Keratinocyte (primary cell): ENCODE data around the gene SEMA3E. TPM values are rescaled to one million over a fixed set of nuclear protein-coding genes. Genes with fewer than 3 reads are reported as not detected.

ENCODE experiments used
- DNase-seq: peaks from one replicate; pipeline ENCODE4 v3.0.0-alpha.2; 2011; ENCODE audit warnings: low read depth, missing footprints, low spot score
- FAIRE-seq: peaks from 2 replicates; lab custom pipeline; 2011; peaks lifted over from hg19 to GRCh38; lab: Jason Lieb, UNC
- H2AFZ ChIP-seq: 2 replicates; pipeline ENCODE4 v1.6.0; 2012; ENCODE audit warnings: low read length, control low read depth, inconsistent platforms; ENCODE audit not compliant: control insufficient read depth
- H3K27ac ChIP-seq: 2 replicates; pipeline ENCODE4 v1.5.1; 2011; ENCODE audit warnings: low read length; ENCODE audit not compliant: control insufficient read depth, insufficient read depth
- H3K27me3 ChIP-seq: 3 replicates; pipeline ENCODE4 v1.6.0; 2011; ENCODE audit warnings: low read length; ENCODE audit not compliant: control insufficient read depth, insufficient read depth; ENCODE audit errors: extremely low read depth
- H3K36me3 ChIP-seq, 2 experiments: 2 replicates in 1 of 2; 3 replicates in 1 of 2; pipeline ENCODE4 v1.5.1; 2011; ENCODE audit warnings: low read length in 2 of 2, mild to moderate bottlenecking in 1 of 2; ENCODE audit not compliant: control insufficient read depth in 2 of 2, insufficient read depth in 2 of 2; ENCODE audit errors: extremely low read depth in 1 of 2
- H3K4me1 ChIP-seq: 3 replicates; pipeline ENCODE4 v1.5.1; 2011; ENCODE audit warnings: low read length; ENCODE audit not compliant: control insufficient read depth, insufficient read depth; ENCODE audit errors: extremely low read depth
- H3K4me2 ChIP-seq: 3 replicates; pipeline ENCODE4 v1.6.0; 2011; ENCODE audit warnings: low read depth, low read length; ENCODE audit not compliant: control insufficient read depth, insufficient read depth; ENCODE audit errors: extremely low read depth
- H3K4me3 ChIP-seq, 3 experiments: fragments of 200-600 bp in 1 of 3; sonication (generic) in 1 of 3; 2 replicates in 2 of 3; 3 replicates in 1 of 3; pipeline ENCODE4 v1.5.1; 2011 to 2016; ENCODE audit warnings: low read length in 3 of 3, mild to moderate bottlenecking in 3 of 3, control low read depth in 2 of 3, inconsistent platforms in 1 of 3, low read depth in 1 of 3, mixed read lengths in 1 of 3, mixed run types in 1 of 3, moderate library complexity in 1 of 3; ENCODE audit not compliant: control insufficient read depth in 2 of 3, insufficient read depth in 2 of 3; ENCODE audit errors: extremely low read depth in 1 of 3
- H3K79me2 ChIP-seq: 2 replicates; pipeline ENCODE4 v1.6.0; 2012; ENCODE audit warnings: low read length; ENCODE audit not compliant: control insufficient read depth, insufficient read depth
- H3K9ac ChIP-seq: 3 replicates; pipeline ENCODE4 v1.6.0; 2011; ENCODE audit warnings: low read length; ENCODE audit not compliant: control insufficient read depth, insufficient read depth; ENCODE audit errors: extremely low read depth
- H3K9me1 ChIP-seq: 3 replicates; pipeline ENCODE4 v1.6.0; 2011; ENCODE audit warnings: low read length; ENCODE audit not compliant: control insufficient read depth, insufficient read depth; ENCODE audit errors: extremely low read depth
- H3K9me3 ChIP-seq: 2 replicates; pipeline ENCODE4 v1.5.1; 2012; ENCODE audit warnings: low read depth, low read length; ENCODE audit not compliant: control insufficient read depth
- H4K20me1 ChIP-seq: 3 replicates; pipeline ENCODE4 v1.6.0; 2011; ENCODE audit warnings: low read length; ENCODE audit not compliant: control insufficient read depth, insufficient read depth; ENCODE audit errors: extremely low read depth
- CTCF ChIP-seq, 3 experiments: IDR thresholded peaks in 1 of 3; conservative IDR thresholded peaks in 1 of 3; optimal IDR thresholded peaks in 1 of 3; 2 replicates in 2 of 3; 3 replicates in 1 of 3; pipeline versions ENCODE3 to v1.5.1; 2011; ENCODE audit warnings: low read length in 3 of 3, mild to moderate bottlenecking in 3 of 3, moderate library complexity in 2 of 3, control low read depth in 1 of 3, inconsistent platforms in 1 of 3; ENCODE audit not compliant: insufficient read depth in 2 of 3; ENCODE audit errors: extremely low read depth in 1 of 3
- EZH2 ChIP-seq: IDR thresholded peaks from one replicate; pipeline ENCODE4 v1.6.1; 2012; ENCODE audit warnings: inconsistent platforms, mild to moderate bottlenecking, low read length, moderate library complexity
- dilution Hi-C: fragments of 300-500 bp; cut with MboI; formaldehyde crosslinking; loops from one replicate; pipeline ENCODE4 v1.7.0; 2020; ENCODE audit warnings: low sequenced_read_pairs; ENCODE audit not compliant: extremely low pct_ligation_motif_present
- polyA plus RNA-seq, 5 experiments: library from polyadenylated mRNA; depleted of rRNA in 3 of 5; stranded (reverse) in 3 of 5; stranded (forward) in 1 of 5; unstranded in 1 of 5; fragments of >200 nt; gene quantifications; 1 replicate in 1 of 5; 2 replicates in 3 of 5; 3 replicates in 1 of 5; pipeline versions ENCODE4 v1.2.1 to v1.2.3, GENCODE V29; 2011 to 2012; ENCODE audit warnings: missing spikeins in 2 of 5, low read depth in 1 of 5, low replicate concordance in 1 of 5

The SEMA3E gene
- polyA plus RNA-seq, 1 donor (not counting 4 experiments of a cell fraction or from before 2014, with no cell fraction given), result 0.21 TPM

DNA sequence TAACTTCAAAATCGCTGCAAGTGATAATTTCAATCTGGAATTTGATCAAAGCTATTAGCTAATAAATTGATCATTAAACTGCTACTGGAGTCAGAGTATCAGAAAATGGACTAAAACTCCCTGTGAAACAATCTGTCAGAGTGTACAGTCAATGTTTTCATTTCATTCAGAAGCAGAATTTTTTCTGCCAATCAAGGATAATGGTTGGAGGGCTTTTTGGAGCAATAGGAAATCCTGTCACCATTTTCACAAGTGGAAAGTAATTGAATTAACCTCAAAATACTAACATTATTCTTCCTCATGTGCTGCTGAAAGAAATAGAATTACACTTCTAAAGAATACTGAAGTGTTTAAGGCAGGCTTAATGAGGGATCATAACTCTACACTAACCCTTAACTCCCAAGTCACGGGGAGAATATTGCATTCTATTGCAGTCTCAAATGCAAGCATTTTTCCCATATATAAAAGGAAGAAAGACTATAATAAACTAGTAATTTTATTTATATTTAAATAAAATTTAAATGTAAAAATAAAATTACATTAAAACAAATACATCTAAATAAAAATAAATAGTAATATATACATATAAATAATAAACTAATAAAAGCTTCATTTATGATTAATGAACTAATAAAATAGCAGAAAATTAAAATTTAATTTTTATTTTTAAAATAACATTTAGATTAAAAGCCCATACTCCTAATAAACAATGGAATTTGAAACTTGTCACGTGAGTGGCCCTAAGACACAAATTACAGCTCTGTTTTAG, 67.1 kb downstream of the SEMA3E start:
- Histone ChIP-seq H3K9me3 (no peaks in the 10 kb centered on the region), H3K27me3 (no peaks in the 10 kb centered on the region), H3K4me2 (no peak overlapping the region), H2AFZ (no peak overlapping the region), H3K4me3 (no peak overlapping the region), H3K9me1 (no peaks in the 10 kb centered on the region), H3K36me3 (no peaks in the 10 kb centered on the region), H3K9ac (no peak overlapping the region), H3K27ac (no peak overlapping the region), H3K79me2 (no peaks in the 10 kb centered on the region), H3K4me1 (peaks cover 2% of the 10 kb centered on the region), H4K20me1 (no peaks in the 10 kb centered on the region)
- dilution Hi-C loops, result no loop called here
- DNase-seq (no peak), FAIRE-seq (no peak)
- TF ChIP-seq CTCF (optimal IDR thresholded peaks at IDR 0.05 in 1 of 3, IDR thresholded peaks at IDR 0.05 in 1 of 3, conservative IDR thresholded peaks at IDR 0.05 in 1 of 3; ENCODE audit: extremely low read depth in 1 of 3, insufficient read depth in 2 of 3, low read length in 3 of 3) (no peak), EZH2 (no peak)

GRCh38 chr7:83579740-83580139, 69.2 kb downstream of the SEMA3E start:
- dilution Hi-C loops, result no loop called here

More at GRCh38 chr7:83579740-83580139, 69.2 kb downstream of the SEMA3E start:
- Histone ChIP-seq H3K9me3 (no peaks in the 10 kb centered on the region), H2AFZ (no peak overlapping the region), H4K20me1 (no peaks in the 10 kb centered on the region), H3K9ac (no peak overlapping the region), H3K27me3 (no peaks in the 10 kb centered on the region), H3K9me1 (no peaks in the 10 kb centered on the region), H3K36me3 (no peaks in the 10 kb centered on the region), H3K4me3 (no peak overlapping the region), H3K4me2 (no peak overlapping the region), H3K4me1 (peaks cover 2% of the 10 kb centered on the region), H3K79me2 (no peaks in the 10 kb centered on the region), H3K27ac (no peak overlapping the region)
- TF ChIP-seq EZH2 (no peak), CTCF (optimal IDR thresholded peaks at IDR 0.05 in 1 of 3, IDR thresholded peaks at IDR 0.05 in 1 of 3, conservative IDR thresholded peaks at IDR 0.05 in 1 of 3; ENCODE audit: extremely low read depth in 1 of 3, insufficient read depth in 2 of 3, low read length in 3 of 3) (no peak)
- DNase-seq (no peak), FAIRE-seq (peak; percentile 29)
